H1 (cell line): Measurements from ENCODE around the gene SCARB1. TPM values are rescaled to one million over a fixed set of nuclear protein-coding genes. Genes with fewer than 3 reads are reported as not detected.

Experiments
- KDM4A ChIP-seq: IDR thresholded peaks from one replicate; pipeline ENCODE4 v1.7.1; 2012; ENCODE audit warnings: low read depth, mild to moderate bottlenecking, moderate library complexity, low read length, inconsistent platforms; ENCODE audit not compliant: severe bottlenecking
- PHF8 ChIP-seq: fragments of 200-600 bp; sonication (generic); conservative IDR thresholded peaks from 2 replicates; pipeline ENCODE4 v1.7.1; 2012; ENCODE audit warnings: low read depth, mild to moderate bottlenecking, inconsistent platforms, low read length, moderate library complexity
- SP2 ChIP-seq: IDR thresholded peaks from 2 replicates; pipeline ENCODE4 v1.6.1; 2012; ENCODE audit warnings: mild to moderate bottlenecking, low read length, inconsistent platforms
- polyA plus RNA-seq, 7 experiments: library from polyadenylated mRNA; depleted of rRNA in 3 of 7; stranded (reverse) in 5 of 7; unstranded in 2 of 7; fragments of >200 nt in 5 of 7; fragments of 200-250 nt in 2 of 7; gene quantifications; 1 replicate in 5 of 7; 2 replicates in 1 of 7; 4 replicates in 1 of 7; pipeline versions ENCODE4 v1.2.1 to v1.2.3, GENCODE V29; 2011 to 2013; ENCODE audit warnings: missing spikeins in 2 of 7, mixed read lengths in 2 of 7
- total RNA-seq: library from RNA; stranded (reverse); fragmentation: NEBNext Ultra II Directional; extraction: Animal tissue kit (Norgen Biotek cat#: 25700); gene quantifications from 2 replicates; pipeline ENCODE4 v1.2.1, GENCODE V29; 2021

SCARB1 gene
- total and polyA plus RNA-seq, 2 of the 8 experiments (the other 6 are each of a cell fraction or from before 2014, with no cell fraction given): 45.3 to 57.1 TPM

DNA sequence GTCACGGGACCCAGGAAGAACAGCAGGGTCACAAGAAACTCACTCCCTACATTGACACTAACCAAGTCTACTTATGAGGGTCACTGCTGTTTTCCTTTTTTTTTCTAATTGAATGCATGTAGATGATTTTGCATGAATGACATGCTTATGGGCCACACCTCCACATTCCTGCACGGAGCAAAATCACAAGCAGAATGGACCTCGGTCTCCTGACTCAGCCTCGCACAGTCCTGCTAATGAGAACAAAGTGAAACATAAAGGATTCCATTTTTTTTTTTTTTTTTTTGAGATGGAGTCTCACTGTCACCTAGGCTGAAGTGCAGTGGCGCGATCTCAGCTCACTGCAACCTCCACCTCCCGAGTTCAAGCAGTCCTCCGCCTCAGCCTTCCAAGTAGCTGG, 12.3 kb downstream of the SCARB1 start (continued):
- TF ChIP-seq PHF8 (no peak), SP2 (no peak), KDM4A (no peak)
